ENCODE data around the gene HMX2. TPM values are rescaled to one million over a fixed set of nuclear protein-coding genes. Genes with fewer than 3 reads are reported as not detected.

Gene HMX2
- total RNA-seq, 1 donor from 2014 or later, result not detected

DNA sequence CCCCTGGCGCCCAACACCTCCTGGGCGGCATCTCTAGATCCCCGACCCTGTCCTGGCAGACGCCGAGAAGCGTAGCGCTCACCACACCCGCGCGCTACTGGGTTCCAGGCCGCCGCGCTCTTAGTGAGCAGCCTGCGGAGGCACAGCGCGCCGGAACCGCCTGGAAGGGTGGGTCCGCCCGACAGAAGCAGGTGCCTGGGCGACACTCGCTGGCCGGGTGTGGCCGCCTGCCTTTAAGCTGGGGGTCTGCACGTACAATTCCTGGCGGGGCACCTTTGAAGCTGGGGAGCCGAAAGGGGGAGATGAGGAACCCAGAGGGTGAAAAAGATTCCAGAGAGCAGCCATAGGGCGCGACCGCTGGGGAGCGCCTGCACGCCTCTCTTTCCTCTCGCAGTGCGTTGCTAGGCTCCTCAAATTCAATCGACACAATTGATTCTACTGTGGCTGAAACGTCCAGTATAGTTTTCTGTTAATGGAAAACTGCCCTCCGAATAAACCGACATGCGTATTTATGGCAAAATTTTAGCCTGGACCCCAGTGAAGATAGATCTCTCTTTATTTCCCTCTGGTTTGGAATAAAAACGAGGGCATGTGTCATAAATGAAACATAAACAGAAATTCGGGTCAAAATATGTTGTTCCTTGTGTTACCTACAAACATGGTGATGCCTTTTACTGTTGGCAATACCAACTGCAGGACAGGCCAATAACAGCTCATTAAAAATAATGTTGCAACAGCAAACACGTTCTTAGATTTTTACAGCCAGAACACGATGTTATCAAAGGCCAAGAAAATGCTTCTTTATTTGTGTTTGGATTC lies 7.6 kb upstream of the HMX2 start:
- no peak overlapping the region for H3K4me3 ChIP-seq
- TF ChIP-seq, protein P1, sequence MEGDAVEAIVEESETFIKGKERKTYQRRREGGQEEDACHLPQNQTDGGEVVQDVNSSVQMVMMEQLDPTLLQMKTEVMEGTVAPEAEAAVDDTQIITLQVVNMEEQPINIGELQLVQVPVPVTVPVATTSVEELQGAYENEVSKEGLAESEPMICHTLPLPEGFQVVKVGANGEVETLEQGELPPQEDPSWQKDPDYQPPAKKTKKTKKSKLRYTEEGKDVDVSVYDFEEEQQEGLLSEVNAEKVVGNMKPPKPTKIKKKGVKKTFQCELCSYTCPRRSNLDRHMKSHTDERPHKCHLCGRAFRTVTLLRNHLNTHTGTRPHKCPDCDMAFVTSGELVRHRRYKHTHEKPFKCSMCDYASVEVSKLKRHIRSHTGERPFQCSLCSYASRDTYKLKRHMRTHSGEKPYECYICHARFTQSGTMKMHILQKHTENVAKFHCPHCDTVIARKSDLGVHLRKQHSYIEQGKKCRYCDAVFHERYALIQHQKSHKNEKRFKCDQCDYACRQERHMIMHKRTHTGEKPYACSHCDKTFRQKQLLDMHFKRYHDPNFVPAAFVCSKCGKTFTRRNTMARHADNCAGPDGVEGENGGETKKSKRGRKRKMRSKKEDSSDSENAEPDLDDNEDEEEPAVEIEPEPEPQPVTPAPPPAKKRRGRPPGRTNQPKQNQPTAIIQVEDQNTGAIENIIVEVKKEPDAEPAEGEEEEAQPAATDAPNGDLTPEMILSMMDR (IDR thresholded peaks at IDR 0.05), result no peak
- no peaks in the 10 kb centered on the region for H3K9me3 ChIP-seq
- no peak for DNase-seq
- ATAC-seq, result no peak
- no peak overlapping the region for H3K27ac ChIP-seq
- H3K4me1 ChIP-seq, result peaks cover 33% of the 10 kb centered on the region
- no peaks in the 10 kb centered on the region for H3K36me3 ChIP-seq
- peaks cover 100% of the 10 kb centered on the region for H3K27me3 ChIP-seq (ENCODE audit: low read depth)
- intact Hi-C loops (cut with DNase I), result no loop called here

DNA sequence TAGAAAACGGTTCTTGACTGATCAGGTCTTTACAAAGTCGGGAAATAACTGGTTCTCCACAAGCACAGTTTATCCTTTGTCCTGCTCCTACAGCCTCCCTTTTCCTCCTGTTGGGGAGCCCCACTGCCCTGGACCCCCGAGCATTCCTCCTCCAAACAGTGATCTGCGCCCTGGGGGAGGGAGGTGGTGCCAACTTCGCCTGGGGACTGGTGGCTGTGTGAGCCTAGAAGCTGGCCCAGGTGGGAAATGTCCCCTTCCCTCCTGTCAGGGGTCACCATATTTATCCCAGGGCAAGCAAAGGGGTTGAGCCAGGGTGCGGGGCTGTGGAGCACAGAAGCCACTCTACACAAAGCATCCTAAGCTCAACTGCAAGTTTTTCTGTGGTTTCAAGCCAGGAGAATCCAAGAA lies 6.9 kb upstream of the HMX2 start:
- DNase-seq (no peak), ATAC-seq (no peak)
- H3K27me3 ChIP-seq (ENCODE audit: low read depth), result peaks cover 100% of the 10 kb centered on the region
- H3K4me1 ChIP-seq, result peaks cover 32% of the 10 kb centered on the region
- intact Hi-C loops (cut with DNase I), result no loop called here
- no peaks in the 10 kb centered on the region for H3K9me3 ChIP-seq
- TF ChIP-seq, protein P1 (IDR thresholded peaks at IDR 0.05), result no peak
- H3K36me3 ChIP-seq, result no peaks in the 10 kb centered on the region
- H3K4me3 ChIP-seq, result no peak overlapping the region
- no peak overlapping the region for H3K27ac ChIP-seq

DNA sequence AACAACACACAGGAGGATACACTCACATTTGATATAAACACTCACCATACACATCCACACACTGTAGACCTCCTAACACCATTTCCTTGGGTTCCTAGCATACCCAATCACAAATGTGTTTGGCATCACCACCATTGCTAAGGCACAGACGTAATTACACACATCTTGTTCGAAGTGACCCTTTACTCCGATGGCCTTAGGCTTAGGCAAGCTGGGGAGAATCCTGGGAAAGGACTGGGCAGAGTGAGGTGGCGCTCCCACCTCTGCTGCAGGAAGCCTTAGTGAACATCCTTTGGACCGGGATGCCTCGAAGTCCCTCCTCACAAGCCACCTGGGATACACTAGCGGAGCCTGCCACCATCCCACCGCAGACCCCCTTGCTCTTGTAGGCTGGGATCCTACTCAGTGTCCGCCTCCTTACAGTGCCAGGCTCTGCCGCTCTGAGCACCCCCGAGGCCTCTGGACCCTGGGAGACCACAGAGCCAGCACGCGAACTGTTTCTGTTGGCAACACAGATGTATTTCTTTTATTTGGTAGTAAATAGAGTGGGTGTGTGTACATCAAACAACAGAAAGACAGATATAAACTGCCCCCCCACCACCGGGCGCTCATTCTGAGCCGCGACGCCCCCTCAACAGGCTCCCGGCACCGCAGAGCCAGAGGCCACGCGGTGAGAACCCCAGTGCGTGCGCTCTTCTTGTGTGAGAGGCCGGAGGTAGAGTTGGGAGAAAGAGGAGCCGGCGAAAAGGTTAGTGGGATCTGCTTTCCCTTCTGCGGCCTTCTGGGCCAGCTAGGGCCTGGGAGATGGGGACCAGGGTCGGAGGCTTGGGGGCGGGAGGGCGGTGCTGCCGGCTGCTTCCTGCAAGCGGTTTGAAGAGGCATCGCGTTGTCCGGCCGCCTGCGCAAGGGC lies 5.9 kb upstream of the HMX2 start:
- TF ChIP-seq, protein P1 (IDR thresholded peaks at IDR 0.05), result no peak
- H3K36me3 ChIP-seq, result no peaks in the 10 kb centered on the region
- intact Hi-C loops (cut with DNase I), result no loop called here
- no peak overlapping the region for H3K4me3 ChIP-seq
- DNase-seq (no peak), ATAC-seq (no peak)
- peaks cover 27% of the 10 kb centered on the region for H3K4me1 ChIP-seq
- peaks cover 100% of the 10 kb centered on the region for H3K27me3 ChIP-seq (ENCODE audit: low read depth)
- no peak overlapping the region for H3K27ac ChIP-seq
- no peaks in the 10 kb centered on the region for H3K9me3 ChIP-seq

GRCh38 chr10:123142701-123143161 lies 5.2 kb upstream of the HMX2 start:
- Histone ChIP-seq H3K27ac (no peak overlapping the region), H3K9me3 (no peaks in the 10 kb centered on the region), H3K36me3 (no peaks in the 10 kb centered on the region), H3K27me3 (ENCODE audit: low read depth) (peaks cover 100% of the 10 kb centered on the region), H3K4me1 (peaks cover 25% of the 10 kb centered on the region), H3K4me3 (no peak overlapping the region)
- TF ChIP-seq, protein P1 (IDR thresholded peaks at IDR 0.05), result no peak
- ATAC-seq, result no peak
- intact Hi-C loops (cut with DNase I), result no loop called here
- peak; percentile 39 for DNase-seq

DNA sequence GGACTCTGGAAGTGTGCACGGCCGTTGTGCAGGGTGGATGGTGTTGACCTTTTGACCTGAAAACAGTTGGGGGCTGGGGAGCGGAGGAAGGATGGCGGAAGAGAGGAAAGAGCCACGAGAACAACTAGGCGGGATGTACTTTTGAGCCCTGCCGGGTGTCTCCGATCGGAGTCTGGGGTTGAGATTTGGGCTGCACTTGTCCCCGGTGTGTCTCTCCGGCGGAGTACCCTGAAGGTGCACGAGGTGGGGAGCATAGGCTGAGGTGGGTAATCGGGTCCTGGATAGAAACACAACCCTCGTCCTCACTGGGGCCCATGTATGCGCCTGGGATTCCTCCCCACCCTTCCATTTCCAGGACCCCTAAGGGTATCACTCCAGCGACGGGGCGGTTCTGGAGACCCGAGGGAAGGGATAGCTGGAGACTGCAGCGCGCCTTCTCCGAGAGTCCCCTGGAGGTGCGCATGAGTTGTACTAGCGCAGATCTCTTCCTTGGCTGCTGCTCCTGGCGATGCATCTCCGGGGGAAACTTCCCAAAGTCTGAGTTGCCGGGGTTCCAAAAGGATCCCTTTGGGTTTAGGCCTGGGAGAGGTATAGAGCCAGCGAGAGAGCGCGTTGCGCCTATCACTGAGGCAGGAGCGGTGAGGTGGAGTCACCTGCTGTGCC lies 4.6 kb upstream of the HMX2 start:
- intact Hi-C loops (cut with DNase I), result no loop called here

More for the DNA sequence above, 4.6 kb upstream of the HMX2 start:
- Histone ChIP-seq H3K4me3 (no peak overlapping the region), H3K27me3 (ENCODE audit: low read depth) (peaks cover 100% of the 10 kb centered on the region), H3K36me3 (no peaks in the 10 kb centered on the region), H3K4me1 (peaks cover 28% of the 10 kb centered on the region), H3K9me3 (no peaks in the 10 kb centered on the region), H3K27ac (no peak overlapping the region)
- DNase-seq (no peak), ATAC-seq (no peak)
- TF ChIP-seq, protein P1 (IDR thresholded peaks at IDR 0.05), result no peak

Measured in lower lobe of right lung (tissue), 2 donors.